ENCODE results near the gene ATN1.

- TF ChIP-seq FOXK2 (IDR thresholded peaks at IDR 0.05) = no peak
- no peak for TF ChIP-seq SP1 (IDR thresholded peaks at IDR 0.05)
- no peak for TF ChIP-seq BHLHE40 (IDR thresholded peaks at IDR 0.05; ENCODE audit: borderline replicate concordance)
These were observed 26.8 kb downstream of the ATN1 start for GRCh38 chr12:6954316-6955107.
